Endometrium (tissue), 2 donors: ENCODE measurements around the gene TAF1.
"Not testable (repeated sequence)": the region's sequence is repeated elsewhere in the genome, so short reads cannot be mapped to it uniquely, and the experiment has no call there.

ENCODE experiments used
- FAIRE-seq: peaks from 2 replicates; lab custom pipeline; 2012; peaks lifted over from hg19 to GRCh38; lab: Jason Lieb, UNC
- donor health status: control.
- donor health status: control.

Gene TAF1

GRCh38 chrX:71504346-71504745, 138.2 kb downstream of the TAF1 start:
- no peak for FAIRE-seq

GRCh38 chrX:71509289-71509688, 143.1 kb downstream of the TAF1 start:
- no peak for FAIRE-seq

- no peak for FAIRE-seq
Observed at GRCh38 chrX:71510161-71510560, 144.0 kb downstream of the TAF1 start.

- not testable (repeated sequence) for FAIRE-seq
Observed at GRCh38 chrX:71513731-71514130, 147.6 kb downstream of the TAF1 start.

- no peak for FAIRE-seq
Observed at GRCh38 chrX:71514367-71515037, 148.3 kb downstream of the TAF1 start.

- no peak for FAIRE-seq
Observed at GRCh38 chrX:71515038-71515396, 148.9 kb downstream of the TAF1 start.
